HepG2 (cell line): ENCODE data around the gene PCSK7.
"Not testable (repeated sequence)": the region's sequence is repeated elsewhere in the genome, so short reads cannot be mapped to it uniquely, and the experiment has no call there.

Experiments used
- CTCF ChIP-seq: sonication (generic); formaldehyde crosslinking; IDR thresholded peaks from 2 replicates; pipeline ENCODE4 v1.5.0; 2020; ENCODE audit warnings: mild to moderate bottlenecking, missing genetic modification reagents, moderate library complexity
- FOSL1 ChIP-seq: sonication (generic); formaldehyde crosslinking; IDR thresholded peaks from 2 replicates; pipeline ENCODE4 v1.9.0; 2021; ENCODE audit warnings: missing genetic modification reagents, borderline replicate concordance
- HNRNPH1 ChIP-seq: fragments of 200-400 bp; formaldehyde crosslinking; optimal IDR thresholded peaks from 2 replicates; pipeline ENCODE3; 2017; ENCODE audit warnings: mild to moderate bottlenecking, low read depth, low read length
- IRX3 ChIP-seq: sonication (generic); formaldehyde crosslinking; IDR thresholded peaks from 2 replicates; pipeline ENCODE4 v1.8.1; 2023; ENCODE audit warnings: mild to moderate bottlenecking, low read depth, missing genetic modification reagents, borderline replicate concordance
- MEIS1 ChIP-seq: sonication (generic); formaldehyde crosslinking; IDR thresholded peaks from 2 replicates; pipeline ENCODE4 v1.9.0; 2021; ENCODE audit warnings: mild to moderate bottlenecking, missing genetic modification reagents, moderate library complexity, borderline replicate concordance
- POLR2A ChIP-seq, 2 experiments: IDR thresholded peaks; 2 replicates each; pipeline ENCODE4 v1.6.1; 2011; ENCODE audit warnings: low read depth in 2 of 2, low read length in 2 of 2, mild to moderate bottlenecking in 1 of 2, moderate library complexity in 1 of 2; ENCODE audit not compliant: insufficient read depth in 1 of 2
- PRDM10 ChIP-seq: sonication (generic); formaldehyde crosslinking; IDR thresholded peaks from 2 replicates; pipeline ENCODE4 v1.4.0; 2020; ENCODE audit warnings: low read depth, missing genetic modification reagents
- SRY ChIP-seq: sonication (generic); formaldehyde crosslinking; IDR thresholded peaks from 2 replicates; pipeline ENCODE4 v1.8.0; 2022; ENCODE audit warnings: mild to moderate bottlenecking, missing genetic modification reagents
- ZNF530 ChIP-seq: sonication (generic); formaldehyde crosslinking; IDR thresholded peaks from 2 replicates; pipeline ENCODE4 v1.5.0; 2020; ENCODE audit warnings: low read depth, mild to moderate bottlenecking, missing genetic modification reagents
- ZNF768 ChIP-seq: sonication (generic); formaldehyde crosslinking; IDR thresholded peaks from 2 replicates; pipeline ENCODE4 v1.4.0; 2020; ENCODE audit warnings: missing genetic modification reagents

- TF ChIP-seq IRX3 (CRISPR knock-in tag); CTCF (CRISPR knock-in tag); ZNF530; HNRNPH1; SRY (CRISPR knock-in tag); POLR2A (IDR thresholded peaks at IDR 0.05; ENCODE audit: insufficient read depth in 1 of 2, low read depth in 2 of 2, low read length in 2 of 2); MEIS1 (CRISPR knock-in tag); ZNF768; PRDM10; FOSL1 (CRISPR knock-in tag): not testable (repeated sequence)
Measured at GRCh38 chr11:117207481-117207880, 24.4 kb downstream of the PCSK7 start.
